Hematopoietic multipotent progenitor cell treated with erythropoietin and hydrocortisone succinate and interleukin-3 and kit ligand, for 4 days (in vitro differentiated cells): Measurements from ENCODE around the gene HSPBP1.

Experiments used
- DNase-seq: peaks from one replicate; pipeline ENCODE4 v3.0.0-alpha.2; 2015

Gene HSPBP1

GRCh38 chr19:55273978-55274707 lies 5.8 kb downstream of the HSPBP1 start:
- DNase-seq, result no peak

DNA sequence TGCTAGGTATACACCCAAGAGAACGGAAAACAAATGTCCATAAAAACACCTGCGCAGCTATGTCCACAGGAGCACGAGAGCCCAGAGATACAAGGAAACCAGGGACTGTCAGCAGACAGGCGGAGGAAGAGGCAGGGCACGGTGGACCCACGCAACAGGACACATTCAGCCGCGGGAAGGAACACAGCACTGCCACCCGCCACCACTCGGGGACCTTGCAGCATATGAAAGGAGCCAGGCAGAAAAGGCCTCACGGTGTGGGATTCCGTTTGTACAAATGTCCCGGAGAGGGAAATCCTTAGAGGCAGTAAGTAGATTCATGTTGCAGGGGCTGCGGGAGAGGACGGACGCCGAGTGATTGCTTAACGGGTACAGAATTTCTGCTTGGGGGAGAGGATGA lies 7.8 kb downstream of the HSPBP1 start:
- no peak for DNase-seq

DNA sequence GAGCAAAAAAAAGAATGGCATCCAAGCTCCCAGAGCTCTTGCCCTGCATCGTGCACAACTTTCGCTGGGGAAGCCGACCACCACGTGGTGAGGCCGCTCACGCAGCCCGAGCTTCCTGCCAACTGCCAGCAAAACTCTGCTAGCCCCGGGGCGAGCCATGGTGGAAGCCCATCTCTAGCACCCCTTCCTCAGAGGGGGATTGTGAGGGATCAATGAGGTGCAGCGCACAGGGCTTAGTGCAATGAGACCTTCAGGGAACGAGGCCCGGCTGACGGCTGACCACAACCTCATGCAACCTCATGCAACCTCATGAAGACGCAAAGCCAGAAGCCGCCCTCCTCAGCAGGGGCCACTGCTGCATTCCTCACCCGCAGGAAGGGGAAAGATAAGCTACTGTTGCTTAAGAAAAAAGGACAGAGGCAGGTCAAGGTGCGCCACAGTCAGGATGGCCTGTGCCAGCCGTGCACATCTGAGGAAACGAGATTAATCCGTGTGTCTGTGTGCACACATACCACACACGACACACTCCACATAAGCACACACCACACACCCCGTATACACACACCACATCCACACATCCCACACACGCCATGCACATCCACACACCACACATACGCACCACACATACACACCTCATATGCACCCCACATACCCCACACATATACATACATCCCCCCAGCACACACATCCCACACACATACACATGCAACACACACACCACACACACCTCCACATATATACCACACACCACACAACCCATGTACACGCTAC lies 9.6 kb downstream of the HSPBP1 start:
- DNase-seq, result peak; percentile 40

DNA sequence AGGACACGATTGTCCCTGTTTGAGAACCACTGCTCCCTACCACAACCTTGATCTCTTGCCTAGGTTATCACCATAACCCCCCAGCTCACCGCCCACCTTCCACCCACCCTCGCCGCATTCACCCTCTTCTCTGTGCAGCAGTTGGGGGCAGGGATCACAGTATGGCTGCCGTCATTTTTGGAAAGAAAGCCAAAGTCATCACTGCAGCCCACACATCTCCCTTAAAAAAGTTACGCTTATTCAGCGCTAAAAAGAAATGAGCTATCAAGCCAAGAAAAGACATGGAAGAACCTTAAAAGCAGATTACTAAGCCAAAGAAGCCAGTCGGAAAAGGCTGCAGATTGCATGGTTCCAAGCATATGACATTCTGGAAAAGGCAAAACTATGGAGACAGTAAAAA lies 10.6 kb downstream of the HSPBP1 start:
- no peak for DNase-seq

- no peak for DNase-seq
These were observed 13.1 kb downstream of the HSPBP1 start for GRCh38 chr19:55266840-55267239.

DNA sequence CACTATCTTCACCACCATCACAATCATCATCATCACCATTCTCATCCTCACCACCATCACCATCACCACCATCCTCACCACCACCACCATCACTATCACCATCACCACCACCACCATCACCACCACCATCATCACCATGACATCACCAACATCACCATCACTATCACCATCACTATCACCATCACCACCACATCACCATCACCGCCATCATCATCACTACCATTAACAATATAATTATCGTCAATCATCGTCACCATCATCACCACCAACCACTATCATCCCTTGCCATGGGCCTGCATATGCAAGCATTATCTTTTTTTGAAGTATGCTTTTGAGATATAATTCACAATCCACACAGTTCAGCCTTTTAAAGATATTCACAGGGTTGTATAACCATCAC lies 13.5 kb downstream of the HSPBP1 start:
- DNase-seq, result no peak

GRCh38 chr19:55265723-55266386 lies 14.1 kb downstream of the HSPBP1 start:
- no peak for DNase-seq

GRCh38 chr19:55265173-55265572 lies 14.7 kb downstream of the HSPBP1 start:
- DNase-seq, result no peak

DNA sequence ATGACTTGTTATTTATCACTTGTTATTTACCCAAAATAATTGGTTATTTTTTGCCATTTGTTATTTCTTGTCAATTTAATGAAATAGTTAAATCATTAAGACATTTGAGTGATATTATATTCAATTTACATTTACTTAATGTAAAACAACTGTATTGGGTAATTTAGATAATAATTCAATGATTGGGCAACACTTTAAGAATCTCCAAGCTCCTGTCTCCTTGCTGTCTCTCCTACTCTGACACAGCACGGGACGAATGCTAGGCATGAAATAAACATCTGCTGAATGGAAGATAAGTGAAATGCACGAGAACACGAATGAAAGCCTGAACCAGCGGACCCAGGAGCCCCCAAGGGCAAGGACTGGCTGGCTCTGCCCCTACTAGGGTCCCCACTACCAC lies 15.4 kb downstream of the HSPBP1 start:
- no peak for DNase-seq

DNA sequence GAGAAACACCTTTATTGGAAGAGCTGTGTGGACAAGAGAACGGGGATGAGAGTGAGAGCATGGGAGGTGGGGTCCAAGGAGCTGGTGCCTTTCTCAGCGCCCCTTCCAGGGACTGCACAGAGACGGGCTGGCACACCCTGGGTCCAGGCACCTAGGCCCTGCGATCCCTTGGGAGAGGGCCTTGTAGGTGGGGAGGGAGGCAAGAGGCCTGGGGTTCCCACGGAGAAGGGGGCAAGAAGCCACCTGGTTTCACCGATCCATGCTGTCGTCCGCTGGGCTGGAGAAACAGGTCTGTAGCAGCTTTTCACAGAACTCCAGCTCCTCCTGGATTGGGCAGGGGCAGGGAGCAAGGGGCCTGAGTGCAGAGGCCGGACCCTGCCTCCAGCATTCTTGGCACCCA lies 17.6 kb downstream of the HSPBP1 start:
- DNase-seq, result no peak

DNA sequence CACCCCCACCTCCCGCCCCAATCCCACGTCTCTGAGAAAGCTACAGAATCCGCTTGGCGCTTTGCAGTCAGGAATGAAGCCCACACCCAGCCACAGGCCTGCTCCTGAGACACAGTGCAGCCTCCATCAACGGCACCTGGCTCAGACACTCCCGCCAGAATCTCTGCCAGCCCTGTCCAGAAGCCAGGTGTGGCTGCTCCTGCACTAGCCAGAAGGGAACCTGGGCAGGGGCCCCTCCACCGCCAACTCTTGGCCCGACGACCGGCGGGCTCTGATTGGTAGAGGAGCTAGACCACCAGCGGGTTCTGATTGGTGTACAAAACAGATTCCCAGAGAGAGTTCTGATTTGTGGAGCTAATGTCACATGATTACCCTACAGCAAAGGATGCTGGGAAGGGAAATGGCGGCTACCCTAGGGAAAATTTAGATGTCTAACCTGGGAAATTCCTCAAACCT lies 18.2 kb downstream of the HSPBP1 start:
- DNase-seq, result no peak

GRCh38 chr19:55259540-55260210 lies 20.2 kb downstream of the HSPBP1 start:
- DNase-seq, result no peak

GRCh38 chr19:55258828-55259539 lies 20.9 kb downstream of the HSPBP1 start, which contains the start of gene PPP6R1:
Gene PPP6R1 (minus strand): TSS chr19:55259017. CDS start chr19:55247103, 11,914 bp downstream.
- peak; percentile 99 for DNase-seq

DNA sequence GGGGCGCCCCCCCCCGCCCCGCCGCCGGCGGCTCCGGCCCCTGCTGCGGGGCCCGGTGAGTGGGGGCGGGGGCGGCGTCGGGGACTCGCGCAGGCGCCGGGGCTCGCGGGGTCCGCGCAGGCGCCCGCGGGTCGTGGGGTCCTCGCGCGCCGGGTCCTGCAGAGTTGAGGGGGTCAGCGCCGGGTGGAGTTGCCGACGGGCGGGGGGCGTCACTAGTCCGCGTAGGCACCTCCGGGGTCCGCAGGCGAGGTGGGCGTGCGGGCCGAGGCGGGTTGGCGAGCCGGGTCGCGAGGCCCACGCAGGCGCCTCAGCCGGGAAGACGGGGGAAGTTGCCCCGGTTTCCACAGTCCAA lies 21.5 kb downstream of the HSPBP1 start:
- peak; percentile 53 for DNase-seq

GRCh38 chr19:55257461-55258420 lies 22.2 kb downstream of the HSPBP1 start:
- DNase-seq, result peak; percentile 60

DNA sequence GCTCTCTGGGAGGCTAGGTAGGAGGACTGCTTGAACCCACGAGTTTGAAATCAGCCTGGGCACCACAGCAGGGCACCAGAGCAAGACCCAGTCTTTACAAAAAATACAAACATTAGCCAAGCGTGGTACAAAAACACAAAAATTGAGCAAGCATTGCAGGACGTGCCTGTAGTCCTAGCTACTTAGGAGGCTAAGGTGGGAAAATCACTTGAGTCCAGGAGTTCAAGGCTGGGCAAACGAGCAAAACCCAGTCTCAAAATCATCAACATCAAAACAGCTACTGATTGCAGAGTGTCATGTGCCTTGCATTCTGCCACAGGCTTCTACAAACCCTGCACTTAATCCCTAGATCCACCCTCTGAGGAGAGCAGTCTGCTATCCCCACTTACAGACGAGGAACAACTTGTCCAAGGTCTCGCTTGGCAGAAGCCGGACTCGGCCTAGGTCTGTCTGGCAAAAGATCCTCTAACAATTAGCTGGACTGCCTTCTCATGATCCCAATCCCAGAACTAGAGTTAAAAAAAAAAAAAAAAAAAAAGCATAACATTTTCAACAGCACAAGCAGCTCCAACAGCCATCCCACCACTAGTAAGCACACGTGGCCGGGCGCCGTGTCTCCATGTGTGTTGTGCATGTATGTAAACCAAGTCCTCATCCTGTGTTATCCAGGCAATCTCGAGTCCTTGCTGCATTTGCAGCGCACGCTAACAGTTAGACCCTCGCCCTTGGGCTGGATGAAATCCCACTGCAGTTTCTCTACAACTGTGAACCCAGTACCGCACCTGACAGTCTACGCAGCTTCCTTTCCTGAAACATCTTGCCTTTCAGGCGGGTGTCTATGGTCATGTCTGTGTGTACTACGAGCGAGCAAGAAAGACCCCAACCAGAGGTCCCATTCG lies 23.1 kb downstream of the HSPBP1 start:
- DNase-seq, result peak; percentile 54

DNA sequence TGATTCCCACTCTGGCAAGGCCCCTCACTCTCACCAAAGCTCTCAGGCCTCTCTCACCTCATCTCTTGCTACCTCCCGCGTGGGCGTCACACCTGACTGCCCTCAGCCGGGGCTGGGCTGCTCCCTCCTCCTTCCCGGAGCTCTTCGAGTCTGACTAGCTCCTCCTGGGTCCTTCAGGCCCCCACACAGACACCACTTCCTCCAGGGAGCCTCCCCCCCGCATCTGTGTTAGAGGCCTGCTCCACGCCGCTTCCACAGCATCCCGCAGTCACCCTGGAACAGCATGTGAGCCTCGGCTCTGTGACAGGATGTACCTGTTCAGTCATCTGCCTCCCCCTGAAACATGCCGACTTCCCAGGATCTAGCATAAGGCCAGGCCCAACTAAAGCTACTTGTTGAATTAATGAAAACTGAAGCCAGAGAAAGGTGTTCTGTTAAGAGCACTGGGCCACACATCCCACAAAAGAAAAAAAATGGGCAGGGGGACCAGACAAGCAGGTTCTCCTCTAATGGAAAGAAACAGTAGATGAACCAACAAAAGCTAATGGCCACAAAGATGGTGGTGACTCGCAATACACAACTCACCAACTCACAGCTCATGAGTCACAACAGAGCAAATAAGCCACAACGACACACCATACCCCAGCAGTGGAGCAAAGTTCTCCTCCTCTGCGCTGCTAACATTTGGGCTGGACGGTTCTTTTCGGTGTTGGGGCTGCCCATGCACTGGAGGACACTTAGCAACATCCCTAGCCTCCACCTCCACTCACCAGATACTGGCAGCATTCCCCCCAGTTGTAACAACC lies 24.1 kb downstream of the HSPBP1 start:
- DNase-seq, result peak; percentile 74

- no peak for DNase-seq
These were observed 25.3 kb downstream of the HSPBP1 start for GRCh38 chr19:55254625-55254977.
